Endothelial cell of umbilical vein (primary cell): ENCODE data around the gene RNF213. TPM values are rescaled to one million over a fixed set of nuclear protein-coding genes. Genes with fewer than 3 reads are reported as not detected.

Source experiments
- BruUV-seq: library from RNA; stranded (reverse); fragments of 400-500 nt; replicated peaks from 2 replicates; lab custom pipeline; 2021; lab: Mats Ljungman, UMichigan
- CTCF ChIA-PET: fragments of 300-600, 350-600 bp; sonication (Branson Sonifier 250); formaldehyde crosslinking; loops from one replicate; lab custom pipeline; 2021; ENCODE audit warnings: antibody characterized with exemption, inconsistent platforms; lab: Charles Lee
- POLR2A ChIA-PET: fragments of 300-600, 350-600 bp; sonication (Branson Sonifier 250); formaldehyde crosslinking; loops from one replicate; lab custom pipeline; 2021; ENCODE audit warnings: antibody characterized with exemption, inconsistent platforms; lab: Charles Lee
- DNase-seq: peaks from one replicate; pipeline ENCODE4 v3.0.0-alpha.2; 2011; ENCODE audit warnings: low read depth, low spot score
- FAIRE-seq: peaks from 2 replicates; lab custom pipeline; 2011; peaks lifted over from hg19 to GRCh38; lab: Jason Lieb, UNC
- H2AFZ ChIP-seq: 2 replicates; pipeline ENCODE4 v1.6.0; 2012; ENCODE audit warnings: low read depth, low read length, control low read depth, inconsistent platforms
- H3K27ac ChIP-seq: 2 replicates; pipeline ENCODE4 v1.5.1; 2011; ENCODE audit warnings: low read depth, mild to moderate bottlenecking, control low read depth, low read length, moderate library complexity; ENCODE audit not compliant: insufficient read depth
- H3K27me3 ChIP-seq, 2 experiments: 2 replicates each; pipeline versions ENCODE4 v1.6.0 to v1.6.1; 2011; ENCODE audit warnings: low read length in 2 of 2, mixed read lengths in 1 of 2; ENCODE audit not compliant: control insufficient read depth in 2 of 2, insufficient read depth in 2 of 2
- H3K36me3 ChIP-seq, 2 experiments: 2 replicates in 1 of 2; 3 replicates in 1 of 2; pipeline ENCODE4 v1.5.1; 2011; ENCODE audit warnings: low read length in 2 of 2, mild to moderate bottlenecking in 1 of 2, moderate library complexity in 1 of 2; ENCODE audit not compliant: control insufficient read depth in 2 of 2, insufficient read depth in 2 of 2; ENCODE audit errors: extremely low read depth in 1 of 2
- H3K4me1 ChIP-seq: 3 replicates; pipeline ENCODE4 v1.5.1; 2011; ENCODE audit warnings: mild to moderate bottlenecking, low read length; ENCODE audit not compliant: control insufficient read depth, insufficient read depth; ENCODE audit errors: extremely low read depth
- H3K4me2 ChIP-seq: 2 replicates; pipeline ENCODE4 v1.6.1; 2011; ENCODE audit warnings: low read length, control low read depth, mixed read lengths; ENCODE audit not compliant: insufficient read depth
- H3K4me3 ChIP-seq, 3 experiments: fragments of 200-600 bp in 1 of 3; sonication (generic), shearing (Covaris generic) in 1 of 3; replicated peaks in 1 of 3; 2 replicates each; pipeline ENCODE4 v1.5.1; 2011 to 2016; ENCODE audit warnings: control low read depth in 3 of 3, low read length in 3 of 3, mild to moderate bottlenecking in 2 of 3, inconsistent platforms in 1 of 3, low read depth in 1 of 3, moderate library complexity in 1 of 3; ENCODE audit not compliant: insufficient read depth in 1 of 3
- H3K79me2 ChIP-seq: 2 replicates; pipeline ENCODE4 v1.6.0; 2012; ENCODE audit warnings: low read length, inconsistent platforms; ENCODE audit not compliant: control insufficient read depth, insufficient read depth
- H3K9ac ChIP-seq: replicated peaks from 2 replicates; pipeline ENCODE3; 2011; ENCODE audit warnings: low read length, control low read depth; ENCODE audit not compliant: insufficient read depth; ENCODE audit errors: extremely low read depth
- H3K9me1 ChIP-seq: replicated peaks from 3 replicates; pipeline ENCODE4 v1.6.0; 2011; ENCODE audit warnings: mild to moderate bottlenecking, low read length; ENCODE audit not compliant: control insufficient read depth, insufficient read depth; ENCODE audit errors: extremely low read depth
- H3K9me3 ChIP-seq: replicated peaks from 2 replicates; pipeline ENCODE4 v1.5.1; 2012; ENCODE audit warnings: low read length, inconsistent platforms; ENCODE audit not compliant: control insufficient read depth, insufficient read depth
- H4K20me1 ChIP-seq: replicated peaks from 2 replicates; pipeline ENCODE3; 2011; ENCODE audit warnings: mild to moderate bottlenecking, low read length; ENCODE audit not compliant: control insufficient read depth, insufficient read depth; ENCODE audit errors: extremely low read depth
- CTCF ChIP-seq, 2 donors: IDR thresholded peaks; 1 replicate in 1 of 2; 2 replicates in 1 of 2; pipeline ENCODE4 v1.5.1; 2011; ENCODE audit warnings: low read length in 2 of 2, mild to moderate bottlenecking in 2 of 2, moderate library complexity in 2 of 2, control low read depth in 1 of 2, inconsistent platforms in 1 of 2, low read depth in 1 of 2; ENCODE audit not compliant: insufficient read depth in 1 of 2; ENCODE audit errors: extremely low read depth in 1 of 2
- EZH2 ChIP-seq: IDR thresholded peaks from 2 replicates; pipeline ENCODE4 v1.6.1; 2012; ENCODE audit warnings: borderline replicate concordance, low read depth, mild to moderate bottlenecking, moderate library complexity, low read length, inconsistent platforms; ENCODE audit not compliant: severe bottlenecking
- JUN ChIP-seq: IDR thresholded peaks from 2 replicates; pipeline ENCODE4 v1.6.1; 2011; ENCODE audit warnings: borderline replicate concordance, low read depth; ENCODE audit not compliant: insufficient read length, insufficient read depth
- MAX ChIP-seq: IDR thresholded peaks from 2 replicates; pipeline ENCODE4 v1.6.1; 2011; ENCODE audit not compliant: insufficient read depth, insufficient read length
- MYC ChIP-seq: IDR thresholded peaks from one replicate; pipeline ENCODE4 v1.6.1; 2011; ENCODE audit warnings: mild to moderate bottlenecking, low read depth, low read length
- POLR2A ChIP-seq: IDR thresholded peaks from 2 replicates; pipeline ENCODE4 v1.6.1; 2012; ENCODE audit warnings: low read depth, mild to moderate bottlenecking, control low read depth, low read length
- dilution Hi-C: fragments of 300-500 bp; cut with MboI; formaldehyde crosslinking; loops from one replicate; pipeline ENCODE4 v1.15.0; 2019; ENCODE audit warnings: low sequenced_read_pairs; ENCODE audit not compliant: extremely low pct_ligation_motif_present
- intact Hi-C: fragments of 100-400 bp; cut with micrococcal nuclease; formaldehyde crosslinking; loops from one replicate; pipeline ENCODE4 v1.10.0; 2022
- polyA plus RNA-seq, 4 experiments: library from polyadenylated mRNA; depleted of rRNA in 3 of 4; stranded (reverse) in 3 of 4; unstranded in 1 of 4; fragments of >200 nt; gene quantifications; 2 replicates each; pipeline versions ENCODE4 v1.2.1 to v1.2.3, GENCODE V29; 2011 to 2012; ENCODE audit warnings: missing spikeins in 1 of 4
- total RNA-seq: library from RNA; stranded (reverse); gene quantifications from 2 replicates; pipeline ENCODE4 v1.2.3, GENCODE V29; 2021

The RNF213 gene
- total and polyA plus RNA-seq, 2 donors (not counting 3 experiments of a cell fraction or from before 2014, with no cell fraction given): 36.5 to 116 TPM

GRCh38 chr17:80443916-80444643 is 183.4 kb downstream of the RNF213 start:
- Histone ChIP-seq H3K4me3 (no peak overlapping the region), H2AFZ (no peak overlapping the region), H3K36me3 (no peaks in the 10 kb centered on the region), H3K4me1 (no peaks in the 10 kb centered on the region), H4K20me1 (no peaks in the 10 kb centered on the region), H3K27me3 (no peaks in the 10 kb centered on the region), H3K9ac (no peak overlapping the region), H3K9me1 (no peaks in the 10 kb centered on the region), H3K4me2 (no peak overlapping the region), H3K9me3 (no peaks in the 10 kb centered on the region), H3K79me2 (no peaks in the 10 kb centered on the region), H3K27ac (no peak overlapping the region)
- TF ChIP-seq EZH2 (no peak), JUN (no peak), POLR2A (no peak), CTCF (IDR thresholded peaks at IDR 0.05; ENCODE audit: extremely low read depth in 1 of 2, insufficient read depth in 1 of 2, low read depth in 1 of 2, low read length in 2 of 2) (no peak), MAX (no peak), MYC (no peak)
- intact Hi-C loops (no loop called here), dilution Hi-C loops (no loop called here)
- FAIRE-seq: no peak
- ChIA-PET CTCF (no interaction called here), POLR2A (no interaction called here)
- BruUV-seq: no TSS peak
- no peak for DNase-seq
